HEK293T (cell line): ENCODE results near the gene CFAP45.

Experiments
- FOXA1 ChIP-seq: fragments of 450-650 bp; IDR thresholded peaks from 2 replicates; pipeline ENCODE4 v1.6.1; 2016; ENCODE audit warnings: mild to moderate bottlenecking
- FOXM1 ChIP-seq: fragments of 450-650 bp; IDR thresholded peaks from 2 replicates; pipeline ENCODE4 v1.6.1; 2017; ENCODE audit warnings: mild to moderate bottlenecking, borderline replicate concordance
- LEF1 ChIP-seq: fragments of 450-650 bp; IDR thresholded peaks from 2 replicates; pipeline ENCODE4 v1.6.1; 2017; ENCODE audit warnings: mild to moderate bottlenecking, borderline replicate concordance

DNA sequence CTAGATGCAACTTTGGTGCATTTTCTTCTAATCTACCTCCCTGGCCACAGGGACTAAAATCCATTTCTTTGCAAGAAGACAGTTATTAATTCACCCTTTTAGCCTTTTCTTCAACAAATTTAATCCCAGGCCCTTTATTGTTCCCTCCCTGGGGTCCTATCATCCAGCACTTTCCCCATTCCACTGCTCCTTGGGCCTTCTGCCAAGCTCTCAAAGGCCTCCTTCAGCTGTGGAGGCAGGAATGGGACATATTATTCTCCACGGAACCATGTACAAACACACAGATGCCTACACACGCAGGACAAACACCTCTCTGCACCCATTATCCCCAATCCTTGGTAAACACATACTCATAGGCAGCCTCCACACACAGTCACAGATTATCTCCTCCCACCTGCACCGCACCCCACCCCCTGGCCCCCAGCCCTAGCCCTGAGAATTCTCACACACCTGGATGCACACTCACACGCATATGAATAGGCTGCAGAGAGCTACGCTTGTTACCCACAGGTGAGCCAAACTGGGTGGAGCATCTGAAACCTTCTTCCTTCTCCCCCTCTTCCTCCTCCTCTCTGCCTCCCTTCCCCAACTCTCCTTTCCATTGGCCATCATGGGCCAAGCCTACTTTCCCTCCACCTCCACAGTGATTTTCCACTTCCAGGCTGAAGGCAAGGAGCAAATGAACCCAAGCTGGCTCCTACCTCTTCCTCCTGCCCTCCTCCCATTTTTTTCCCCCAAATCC is 13.7 kb upstream of the CFAP45 start:
- TF ChIP-seq FOXM1 (no peak), FOXA1 (no peak), LEF1 (no peak)
